ENCODE measurements around the gene NDUFC2.

- TF ChIP-seq CTCF (conservative IDR thresholded peaks at IDR 0.05; ENCODE audit: low read depth, low read length) (no peak), EZH2 (IDR thresholded peaks at IDR 0.05; ENCODE audit: borderline replicate concordance, low read depth, low read length, poor library complexity, severe bottlenecking) (no peak)
Measured at GRCh38 chr11:78040691-78041379, 38.8 kb downstream of the NDUFC2 start.

Data from A673 (cell line).